ENCODE results near the gene EBF4.

DNA sequence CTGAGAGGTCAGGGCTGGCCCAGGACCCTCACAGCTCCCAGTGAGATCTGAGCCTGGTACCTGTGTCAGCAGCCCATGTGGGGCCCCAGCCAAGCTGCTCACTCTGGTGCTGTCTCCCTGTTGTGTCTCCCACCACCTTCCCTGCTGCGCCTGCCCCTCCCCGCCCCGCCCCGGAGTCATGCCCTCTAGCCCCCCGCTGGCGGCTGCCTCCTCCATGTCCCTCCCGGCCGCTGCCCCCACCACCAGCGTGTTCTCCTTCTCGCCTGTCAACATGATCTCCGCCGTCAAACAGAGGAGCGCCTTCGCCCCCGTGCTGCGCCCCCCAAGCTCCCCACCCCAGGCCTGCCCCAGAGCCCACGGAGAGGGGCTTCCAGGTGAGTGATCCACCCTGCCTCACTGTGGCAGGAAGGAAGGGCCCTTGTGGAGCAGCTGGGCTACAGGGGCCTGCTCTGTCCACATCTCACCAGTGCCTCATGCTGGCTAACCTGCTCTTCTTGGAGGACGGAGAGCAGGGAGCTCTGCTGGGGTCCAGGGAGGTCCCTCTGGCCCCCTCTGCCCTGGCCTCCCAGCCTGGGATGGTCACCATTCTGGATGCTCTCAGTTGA is 63.0 kb downstream of the EBF4 start:
- TF ChIP-seq, protein P1, sequence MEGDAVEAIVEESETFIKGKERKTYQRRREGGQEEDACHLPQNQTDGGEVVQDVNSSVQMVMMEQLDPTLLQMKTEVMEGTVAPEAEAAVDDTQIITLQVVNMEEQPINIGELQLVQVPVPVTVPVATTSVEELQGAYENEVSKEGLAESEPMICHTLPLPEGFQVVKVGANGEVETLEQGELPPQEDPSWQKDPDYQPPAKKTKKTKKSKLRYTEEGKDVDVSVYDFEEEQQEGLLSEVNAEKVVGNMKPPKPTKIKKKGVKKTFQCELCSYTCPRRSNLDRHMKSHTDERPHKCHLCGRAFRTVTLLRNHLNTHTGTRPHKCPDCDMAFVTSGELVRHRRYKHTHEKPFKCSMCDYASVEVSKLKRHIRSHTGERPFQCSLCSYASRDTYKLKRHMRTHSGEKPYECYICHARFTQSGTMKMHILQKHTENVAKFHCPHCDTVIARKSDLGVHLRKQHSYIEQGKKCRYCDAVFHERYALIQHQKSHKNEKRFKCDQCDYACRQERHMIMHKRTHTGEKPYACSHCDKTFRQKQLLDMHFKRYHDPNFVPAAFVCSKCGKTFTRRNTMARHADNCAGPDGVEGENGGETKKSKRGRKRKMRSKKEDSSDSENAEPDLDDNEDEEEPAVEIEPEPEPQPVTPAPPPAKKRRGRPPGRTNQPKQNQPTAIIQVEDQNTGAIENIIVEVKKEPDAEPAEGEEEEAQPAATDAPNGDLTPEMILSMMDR (IDR thresholded peaks at IDR 0.05), result no peak
- TF ChIP-seq POLR2A (IDR thresholded peaks at IDR 0.05), result no peak
